Measurements from ENCODE around the gene KCTD19.

KCTD19 gene

DNA sequence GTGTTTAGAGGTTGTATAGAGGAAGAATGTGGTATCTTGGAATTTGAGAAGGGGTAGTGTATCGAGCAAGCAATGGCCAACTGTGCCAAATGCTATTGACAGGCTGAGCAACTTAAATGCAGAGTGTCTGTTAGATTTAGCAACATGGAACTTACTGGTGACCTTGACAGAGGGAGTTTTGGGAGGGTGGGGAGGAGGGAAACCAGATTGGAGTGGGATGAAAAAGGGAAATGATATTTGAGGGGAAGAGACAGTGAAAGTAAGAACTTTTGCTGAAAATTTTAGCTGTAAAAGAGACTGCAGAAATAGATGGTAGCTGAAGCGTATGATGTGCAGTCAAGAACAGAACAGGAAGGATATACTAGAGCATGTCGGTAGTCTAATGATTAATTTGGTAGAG, 1.2 kb upstream of the KCTD19 start:
- Histone ChIP-seq H3K4me1 (no peaks in the 10 kb centered on the region), H3K36me3 (no peaks in the 10 kb centered on the region), H3K4me3 (no peak overlapping the region), H3K27ac (no peak overlapping the region), H4K20me1 (no peaks in the 10 kb centered on the region), H3K9ac (no peak overlapping the region), H3K4me2 (no peak overlapping the region), H3K27me3 (no peaks in the 10 kb centered on the region), H3K9me3 (peaks cover 3% of the 10 kb centered on the region; the same call in 1 of the 2 replicates)
- TF ChIP-seq Cebpa-rat (IDR thresholded peaks at IDR 0.05), result no peak

DNA sequence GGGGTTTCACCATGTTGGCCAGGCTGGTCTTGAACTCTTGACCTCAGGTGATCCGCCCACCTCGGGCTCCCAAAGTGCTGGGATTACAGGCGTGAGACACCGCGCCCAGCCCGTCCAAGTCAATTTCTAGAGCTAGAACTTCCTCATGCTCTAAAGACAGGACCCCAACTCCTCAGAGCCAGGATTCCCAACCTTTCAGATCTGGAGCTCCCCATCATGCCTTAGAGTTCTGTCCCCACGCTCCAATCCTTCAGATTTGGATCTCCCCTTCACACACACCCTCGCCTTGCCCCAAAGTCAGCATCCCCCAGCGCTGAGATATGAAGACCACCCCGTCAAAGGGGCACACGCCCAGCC, 448 bp downstream of the KCTD19 start:
- Histone ChIP-seq H4K20me1 (no peaks in the 10 kb centered on the region), H3K4me1 (no peaks in the 10 kb centered on the region), H3K9ac (no peak overlapping the region), H3K27ac (no peak overlapping the region), H3K36me3 (no peaks in the 10 kb centered on the region), H3K4me2 (no peak overlapping the region), H3K27me3 (no peaks in the 10 kb centered on the region), H3K4me3 (no peak overlapping the region), H3K9me3 (peaks cover 3% of the 10 kb centered on the region; the same call in 1 of the 2 replicates)
- no peak for TF ChIP-seq Cebpa-rat (IDR thresholded peaks at IDR 0.05)

DNA sequence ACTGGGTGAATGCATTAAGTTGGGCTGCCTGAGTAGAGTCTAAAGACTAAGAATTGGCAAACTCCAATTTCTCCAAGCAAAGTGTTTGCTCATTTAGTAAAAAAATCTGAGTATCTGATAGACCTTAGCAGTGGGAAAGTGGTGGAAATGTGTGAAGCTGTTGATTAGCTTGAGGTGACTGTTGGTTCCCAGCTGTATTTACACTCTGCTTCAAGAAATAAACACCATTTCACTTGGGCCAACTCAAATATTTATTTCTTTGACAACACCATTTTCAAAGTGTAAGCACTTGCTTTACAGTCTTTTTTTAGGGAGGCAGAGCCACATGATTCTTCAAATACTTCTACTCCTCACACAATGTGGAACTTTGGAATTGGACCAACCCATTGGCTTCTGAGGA, 8.7 kb downstream of the KCTD19 start:
- no peaks in the 10 kb centered on the region for H3K36me3 ChIP-seq
- H3K4me1 ChIP-seq, result no peaks in the 10 kb centered on the region
- no peaks in the 10 kb centered on the region for H3K9me3 ChIP-seq
- H3K27me3 ChIP-seq, result no peaks in the 10 kb centered on the region
- TF ChIP-seq Cebpa-rat (IDR thresholded peaks at IDR 0.05), result no peak
- no peaks in the 10 kb centered on the region for H4K20me1 ChIP-seq
- H3K4me2 ChIP-seq, result no peak overlapping the region
- no peak overlapping the region for H3K9ac ChIP-seq
- H3K4me3 ChIP-seq, result no peak overlapping the region
- H3K27ac ChIP-seq, result no peak overlapping the region

DNA sequence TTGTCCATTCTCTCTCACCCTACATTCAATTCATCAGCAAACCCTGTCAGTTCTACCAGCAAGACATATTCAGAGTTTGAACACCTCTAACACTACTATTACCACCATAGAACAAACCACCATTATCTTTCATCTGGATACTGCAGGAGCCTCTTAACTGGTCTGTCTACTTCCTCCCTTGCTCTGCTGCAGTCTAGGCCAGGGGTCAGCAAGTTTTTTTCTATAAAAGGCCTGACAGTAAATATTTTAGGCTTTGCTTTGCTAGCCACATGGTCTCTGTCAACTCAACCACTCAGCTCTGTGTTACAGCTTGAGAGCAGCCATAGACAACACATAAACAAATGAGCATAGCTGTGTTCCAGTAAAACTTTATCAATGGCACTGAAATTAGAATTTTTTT, 13.8 kb downstream of the KCTD19 start:
- no peak overlapping the region for H3K4me3 ChIP-seq
- no peaks in the 10 kb centered on the region for H3K27me3 ChIP-seq
- no peaks in the 10 kb centered on the region for H3K9me3 ChIP-seq
- no peaks in the 10 kb centered on the region for H4K20me1 ChIP-seq
- H3K4me1 ChIP-seq, result no peaks in the 10 kb centered on the region
- H3K27ac ChIP-seq, result no peak overlapping the region
- H3K36me3 ChIP-seq, result no peaks in the 10 kb centered on the region
- no peak overlapping the region for H3K4me2 ChIP-seq
- no peak overlapping the region for H3K9ac ChIP-seq
- TF ChIP-seq Cebpa-rat (IDR thresholded peaks at IDR 0.05), result no peak

DNA sequence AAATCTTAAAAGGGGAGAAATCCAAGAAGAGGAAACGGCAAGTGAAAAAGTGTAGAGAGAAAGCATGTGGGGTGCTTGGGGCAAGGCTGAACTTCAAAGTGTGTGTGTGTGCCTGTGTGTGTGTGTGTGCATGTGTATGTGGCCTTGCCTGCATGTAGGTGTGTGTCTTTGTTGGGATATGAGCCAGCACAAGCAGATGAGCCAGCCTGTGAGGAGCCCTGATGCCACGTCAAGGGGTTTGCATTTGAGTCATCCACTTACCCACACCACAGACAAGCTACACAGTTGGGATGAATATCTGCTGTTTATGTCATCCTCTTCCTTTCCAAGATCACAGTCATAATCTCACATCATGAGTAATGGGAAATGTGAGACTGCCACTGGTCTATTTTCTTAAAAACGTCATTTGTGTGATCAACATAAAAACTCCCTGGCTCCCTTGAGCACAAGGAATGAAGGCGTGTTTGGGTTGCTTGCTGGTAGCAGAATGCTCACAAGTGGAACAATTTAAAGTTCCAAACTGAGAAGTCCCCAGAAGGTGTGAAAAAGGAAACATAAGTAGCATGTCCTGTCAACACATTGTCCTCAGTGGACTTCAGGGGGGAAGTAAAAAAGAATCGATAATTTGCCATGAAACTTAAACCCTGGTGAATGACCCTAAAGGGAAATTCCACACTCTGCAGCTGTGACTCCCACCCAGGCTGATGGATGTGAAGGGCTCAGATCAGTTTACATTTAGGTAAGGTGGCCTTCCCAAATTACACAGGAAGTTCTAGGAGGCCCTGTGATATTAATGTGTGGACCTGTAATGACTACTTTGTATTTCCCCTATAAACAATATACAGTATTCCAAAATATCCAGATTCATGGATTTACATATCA, 14.7 kb downstream of the KCTD19 start:
- no peak overlapping the region for H3K9ac ChIP-seq
- H3K27ac ChIP-seq, result no peak overlapping the region
- H3K9me3 ChIP-seq, result no peaks in the 10 kb centered on the region
- H3K4me1 ChIP-seq, result no peaks in the 10 kb centered on the region
- H3K4me3 ChIP-seq, result no peak overlapping the region
- H3K4me2 ChIP-seq, result no peak overlapping the region
- H3K36me3 ChIP-seq, result no peaks in the 10 kb centered on the region
- no peak for TF ChIP-seq Cebpa-rat (IDR thresholded peaks at IDR 0.05)
- no peaks in the 10 kb centered on the region for H3K27me3 ChIP-seq
- no peaks in the 10 kb centered on the region for H4K20me1 ChIP-seq

DNA sequence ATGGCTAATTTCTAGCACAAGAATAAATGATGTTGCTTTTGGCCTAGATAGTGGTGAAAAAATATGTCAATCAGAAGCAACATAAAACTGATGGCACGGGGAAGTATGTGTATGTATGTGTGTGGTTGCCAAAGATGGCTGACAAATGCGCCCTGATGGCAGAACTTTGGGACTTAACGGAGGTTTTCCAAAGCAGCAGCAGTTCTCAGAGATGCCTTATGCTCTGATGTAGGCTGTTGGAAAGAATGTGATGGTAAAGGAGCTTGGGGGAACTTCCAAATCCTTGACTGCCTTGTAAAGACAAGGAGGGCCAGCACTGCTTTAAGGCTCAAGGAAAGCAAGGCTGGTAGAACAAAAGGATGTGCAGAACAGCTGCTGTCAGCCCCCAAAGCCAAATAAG, 16.0 kb downstream of the KCTD19 start:
- Histone ChIP-seq H3K36me3 (no peaks in the 10 kb centered on the region), H3K9me3 (no peaks in the 10 kb centered on the region), H3K4me1 (no peaks in the 10 kb centered on the region), H3K9ac (no peak overlapping the region), H3K27me3 (no peaks in the 10 kb centered on the region), H3K27ac (no peak overlapping the region), H4K20me1 (no peaks in the 10 kb centered on the region), H3K4me2 (no peak overlapping the region), H3K4me3 (no peak overlapping the region)
- no peak for TF ChIP-seq Cebpa-rat (IDR thresholded peaks at IDR 0.05)

DNA sequence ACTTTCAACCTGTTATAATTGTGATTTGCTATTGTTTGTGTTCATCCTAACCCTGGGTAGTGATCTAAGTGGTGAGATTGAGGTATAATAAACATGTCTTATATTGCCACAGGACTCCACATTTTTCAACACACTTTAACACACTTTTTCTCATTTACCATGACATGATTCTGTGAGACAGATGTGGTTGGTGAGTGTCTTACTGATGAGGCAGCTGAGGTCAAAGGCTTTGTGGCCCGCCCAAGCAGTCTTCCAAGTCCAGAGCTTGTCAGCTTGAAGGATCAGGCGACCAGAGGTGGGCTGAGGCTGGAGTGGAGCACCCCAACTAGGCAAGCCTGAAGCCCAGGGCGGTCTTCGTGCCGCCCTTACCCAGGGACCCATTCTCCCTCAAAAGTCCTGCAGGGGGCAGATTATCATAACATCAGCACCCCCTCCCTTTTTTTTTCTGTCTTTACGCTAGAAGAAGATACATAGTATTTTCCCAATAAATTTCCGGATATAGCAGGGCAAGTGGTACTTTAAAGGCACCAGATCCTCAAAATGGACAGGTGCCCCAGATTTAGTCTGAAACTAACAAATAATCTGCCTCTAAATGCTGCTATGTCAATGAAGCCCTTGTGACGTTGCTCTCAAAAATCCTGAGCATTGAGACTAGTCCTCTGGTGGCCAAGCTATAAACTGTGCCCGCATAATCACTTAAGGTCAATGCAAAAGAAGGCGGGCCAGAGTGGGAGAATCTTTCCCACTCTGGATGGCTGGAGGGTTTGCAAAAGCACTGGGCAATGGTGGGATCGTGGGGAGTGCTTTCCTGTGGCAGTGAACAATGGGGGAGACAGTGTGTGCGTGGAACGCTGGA, 21.1 kb downstream of the KCTD19 start:
- Histone ChIP-seq H3K27me3 (no peaks in the 10 kb centered on the region), H3K9ac (no peak overlapping the region)
- TF ChIP-seq Cebpa-rat (IDR thresholded peaks at IDR 0.05), result no peak

DNA sequence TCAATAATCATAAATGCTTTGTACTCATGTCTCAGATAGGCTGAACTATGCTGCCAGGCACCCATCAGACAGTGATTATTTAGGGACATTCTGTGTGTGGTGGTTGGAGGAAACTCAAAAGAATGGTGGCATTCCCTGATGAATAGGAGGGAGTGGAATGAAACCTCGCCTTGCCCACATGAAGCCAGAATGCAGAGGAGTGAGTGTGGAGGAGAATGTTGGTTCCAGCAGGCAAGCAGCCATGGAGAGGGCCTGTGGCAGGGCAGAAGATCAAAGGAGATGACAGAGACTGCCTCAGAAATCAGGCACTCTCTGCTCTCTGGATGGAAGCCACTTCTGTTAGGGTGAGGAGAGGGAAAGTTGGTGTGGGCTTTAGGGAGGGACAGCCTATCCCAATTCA, 22.5 kb downstream of the KCTD19 start:
- no peak for TF ChIP-seq Cebpa-rat (IDR thresholded peaks at IDR 0.05)
- Histone ChIP-seq H3K9me3 (no peaks in the 10 kb centered on the region), H3K4me2 (no peak overlapping the region), H3K36me3 (no peaks in the 10 kb centered on the region), H3K4me1 (no peaks in the 10 kb centered on the region), H3K27me3 (no peaks in the 10 kb centered on the region), H3K4me3 (no peak overlapping the region), H3K27ac (no peak overlapping the region), H3K9ac (no peak overlapping the region), H4K20me1 (no peaks in the 10 kb centered on the region)

More for the DNA sequence above, 21.1 kb downstream of the KCTD19 start:
- no peak overlapping the region for H3K4me2 ChIP-seq
- no peaks in the 10 kb centered on the region for H3K9me3 ChIP-seq
- no peak overlapping the region for H3K4me3 ChIP-seq
- H3K36me3 ChIP-seq, result no peaks in the 10 kb centered on the region
- no peaks in the 10 kb centered on the region for H4K20me1 ChIP-seq
- no peaks in the 10 kb centered on the region for H3K4me1 ChIP-seq
- H3K27ac ChIP-seq, result no peak overlapping the region

DNA sequence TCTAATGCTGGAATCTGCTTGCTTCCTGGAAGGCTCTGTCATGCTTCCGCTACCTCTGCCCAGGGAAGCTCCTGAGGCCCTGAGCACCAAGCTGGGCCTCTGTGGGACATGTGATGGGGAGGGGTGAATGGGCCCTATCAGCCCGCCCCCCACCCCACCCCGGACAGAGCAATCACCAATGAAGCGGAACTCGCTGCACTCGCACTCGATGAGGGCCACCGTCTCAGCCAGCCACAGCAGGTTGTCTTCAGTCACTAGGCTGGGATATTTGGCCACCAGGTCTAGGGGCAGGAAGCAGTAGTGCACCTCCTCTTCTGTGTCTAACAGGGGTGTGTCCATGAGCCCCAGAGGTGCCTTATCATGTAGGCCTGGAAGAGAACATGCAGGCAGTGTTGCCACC, 23.6 kb downstream of the KCTD19 start:
- Histone ChIP-seq H4K20me1 (no peaks in the 10 kb centered on the region), H3K27me3 (no peaks in the 10 kb centered on the region)
- TF ChIP-seq Cebpa-rat (IDR thresholded peaks at IDR 0.05), result no peak

DNA sequence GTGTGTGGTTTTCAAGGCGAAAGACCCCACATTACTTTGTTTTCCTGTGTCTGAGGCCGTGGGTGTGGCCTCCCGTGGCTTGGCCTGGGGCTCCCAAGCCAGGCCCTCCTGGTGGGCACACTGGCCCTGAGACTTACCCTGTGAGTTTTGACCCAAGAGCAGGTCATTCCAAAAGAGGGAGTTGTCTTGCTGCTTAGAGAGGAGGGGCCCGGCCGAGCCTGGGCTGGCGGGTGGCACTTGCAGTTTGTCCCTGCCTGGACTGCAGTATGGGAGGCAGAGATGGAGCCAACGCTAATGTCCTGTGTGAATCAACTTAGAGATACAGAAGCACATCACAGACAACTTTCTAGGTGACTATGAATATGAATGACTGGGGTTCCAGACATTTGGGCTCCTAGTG, 24.5 kb downstream of the KCTD19 start:
- no peak for TF ChIP-seq Cebpa-rat (IDR thresholded peaks at IDR 0.05)
- Histone ChIP-seq H3K9me3 (no peaks in the 10 kb centered on the region), H3K36me3 (no peaks in the 10 kb centered on the region), H4K20me1 (no peaks in the 10 kb centered on the region), H3K4me1 (no peaks in the 10 kb centered on the region), H3K4me3 (no peak overlapping the region), H3K27ac (no peak overlapping the region), H3K9ac (no peak overlapping the region), H3K27me3 (no peaks in the 10 kb centered on the region), H3K4me2 (no peak overlapping the region)

More for the DNA sequence above, 23.6 kb downstream of the KCTD19 start:
- Histone ChIP-seq H3K27ac (no peak overlapping the region), H3K9ac (no peak overlapping the region), H3K4me1 (no peaks in the 10 kb centered on the region), H3K4me2 (no peak overlapping the region), H3K36me3 (no peaks in the 10 kb centered on the region), H3K4me3 (no peak overlapping the region), H3K9me3 (no peaks in the 10 kb centered on the region)
